IMR-90 (cell line): ENCODE results near the gene KRT82.

Source experiments
- BHLHE40 ChIP-seq: fragments of 150-350 bp; IDR thresholded peaks from 2 replicates; pipeline ENCODE4 v1.6.1; 2016; ENCODE audit warnings: mild to moderate bottlenecking, low read depth, low read length
- CEBPB ChIP-seq: IDR thresholded peaks from 2 replicates; pipeline ENCODE4 v1.6.1; 2012; ENCODE audit warnings: low read depth, low read length, improper control_type of control experiment
- CHD1 ChIP-seq: IDR thresholded peaks from 2 replicates; pipeline ENCODE4 v1.6.1; 2012; ENCODE audit warnings: low read depth, low read length, improper control_type of control experiment
- MAFK ChIP-seq: IDR thresholded peaks from 2 replicates; pipeline ENCODE4 v1.6.1; 2012; ENCODE audit warnings: low read depth, low read length, improper control_type of control experiment
- MAZ ChIP-seq: IDR thresholded peaks from 2 replicates; pipeline ENCODE4 v1.6.1; 2012; ENCODE audit warnings: low read depth, mild to moderate bottlenecking, low read length, improper control_type of control experiment, moderate library complexity, borderline replicate concordance
- MXI1 ChIP-seq: IDR thresholded peaks from 2 replicates; pipeline ENCODE4 v1.6.1; 2012; ENCODE audit warnings: low read depth, mild to moderate bottlenecking, low read length, moderate library complexity, borderline replicate concordance
- POLR2A ChIP-seq: IDR thresholded peaks from 2 replicates; pipeline ENCODE4 v1.6.1; 2012; ENCODE audit warnings: mild to moderate bottlenecking, low read depth, low read length
- RAD21 ChIP-seq: IDR thresholded peaks from 2 replicates; pipeline ENCODE4 v1.6.1; 2012; ENCODE audit warnings: low read length, improper control_type of control experiment
- RFX5 ChIP-seq: IDR thresholded peaks from 2 replicates; pipeline ENCODE4 v1.8.0; 2012; ENCODE audit warnings: low read depth, mild to moderate bottlenecking, low read length, moderate library complexity
- SMC3 ChIP-seq: fragments of 150-350 bp; IDR thresholded peaks from 2 replicates; pipeline ENCODE4 v1.6.1; 2016; ENCODE audit warnings: low read depth, mild to moderate bottlenecking, antibody characterized with exemption, low read length, moderate library complexity
- TF ChIP-seq, protein P1 (sequence below): conservative IDR thresholded peaks from 2 replicates; pipeline ENCODE4 v1.5.1; 2012; ENCODE audit warnings: mild to moderate bottlenecking, low read depth, low read length, improper control_type of control experiment
- TF ChIP-seq, protein P2 (sequence below): fragments of 150-350 bp; IDR thresholded peaks from 2 replicates; pipeline ENCODE4 v1.6.1; 2017; ENCODE audit warnings: mild to moderate bottlenecking, antibody characterized with exemption, low read length, low read depth
- TF ChIP-seq, protein P3 (sequence below): fragments of 150-350 bp; IDR thresholded peaks from 2 replicates; pipeline ENCODE4 v1.6.1; 2016; ENCODE audit warnings: low read depth, mild to moderate bottlenecking, low read length, moderate library complexity, borderline replicate concordance

DNA sequence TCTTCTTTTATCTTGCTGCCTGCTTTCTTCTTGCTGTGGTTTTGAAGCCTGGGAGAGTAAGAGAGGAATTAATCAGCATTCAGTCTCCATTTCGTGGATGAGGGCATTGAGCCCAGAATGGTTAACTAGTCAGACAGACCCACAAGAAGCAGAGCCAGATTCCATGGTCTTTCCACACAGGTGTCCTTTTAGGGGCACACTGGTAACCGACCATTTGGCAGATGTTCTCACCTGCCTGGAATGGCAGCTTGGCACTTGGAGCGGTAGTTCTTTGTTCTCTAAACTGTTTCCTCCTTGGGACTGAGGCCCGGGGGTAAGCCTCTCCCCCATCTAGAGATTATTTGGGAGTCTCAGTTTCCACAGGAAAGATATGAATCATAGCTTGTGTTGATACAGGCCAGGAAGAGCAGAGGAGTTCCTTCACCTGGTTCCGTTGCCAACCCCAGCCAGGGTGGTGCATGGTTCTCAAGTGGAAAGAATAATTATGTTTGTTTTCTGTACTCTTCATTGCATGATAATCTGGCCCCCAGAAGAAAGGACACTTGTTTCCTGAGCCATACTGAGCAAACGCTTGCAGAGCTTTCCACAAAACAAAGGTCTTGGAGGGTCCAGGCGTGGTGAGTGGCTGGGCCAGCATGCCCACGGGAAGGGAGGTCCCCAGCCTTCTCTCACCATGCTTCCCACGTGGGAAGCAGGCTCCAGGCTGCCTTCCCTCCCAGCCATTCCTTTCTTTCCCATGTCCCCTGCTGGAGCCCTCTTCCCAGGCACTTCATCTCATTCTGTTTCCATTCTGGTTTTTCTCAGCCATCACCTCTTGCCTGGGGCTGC lies 30.1 kb upstream of the KRT82 start:
- TF ChIP-seq MXI1 (no peak), BHLHE40 (no peak), RAD21 (no peak), POLR2A (no peak), MAZ (no peak), MAFK (no peak), CEBPB (no peak), RFX5 (no peak), CHD1 (no peak), SMC3 (no peak)
- TF ChIP-seq, protein P1, sequence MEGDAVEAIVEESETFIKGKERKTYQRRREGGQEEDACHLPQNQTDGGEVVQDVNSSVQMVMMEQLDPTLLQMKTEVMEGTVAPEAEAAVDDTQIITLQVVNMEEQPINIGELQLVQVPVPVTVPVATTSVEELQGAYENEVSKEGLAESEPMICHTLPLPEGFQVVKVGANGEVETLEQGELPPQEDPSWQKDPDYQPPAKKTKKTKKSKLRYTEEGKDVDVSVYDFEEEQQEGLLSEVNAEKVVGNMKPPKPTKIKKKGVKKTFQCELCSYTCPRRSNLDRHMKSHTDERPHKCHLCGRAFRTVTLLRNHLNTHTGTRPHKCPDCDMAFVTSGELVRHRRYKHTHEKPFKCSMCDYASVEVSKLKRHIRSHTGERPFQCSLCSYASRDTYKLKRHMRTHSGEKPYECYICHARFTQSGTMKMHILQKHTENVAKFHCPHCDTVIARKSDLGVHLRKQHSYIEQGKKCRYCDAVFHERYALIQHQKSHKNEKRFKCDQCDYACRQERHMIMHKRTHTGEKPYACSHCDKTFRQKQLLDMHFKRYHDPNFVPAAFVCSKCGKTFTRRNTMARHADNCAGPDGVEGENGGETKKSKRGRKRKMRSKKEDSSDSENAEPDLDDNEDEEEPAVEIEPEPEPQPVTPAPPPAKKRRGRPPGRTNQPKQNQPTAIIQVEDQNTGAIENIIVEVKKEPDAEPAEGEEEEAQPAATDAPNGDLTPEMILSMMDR: no peak
- TF ChIP-seq, protein P2, sequence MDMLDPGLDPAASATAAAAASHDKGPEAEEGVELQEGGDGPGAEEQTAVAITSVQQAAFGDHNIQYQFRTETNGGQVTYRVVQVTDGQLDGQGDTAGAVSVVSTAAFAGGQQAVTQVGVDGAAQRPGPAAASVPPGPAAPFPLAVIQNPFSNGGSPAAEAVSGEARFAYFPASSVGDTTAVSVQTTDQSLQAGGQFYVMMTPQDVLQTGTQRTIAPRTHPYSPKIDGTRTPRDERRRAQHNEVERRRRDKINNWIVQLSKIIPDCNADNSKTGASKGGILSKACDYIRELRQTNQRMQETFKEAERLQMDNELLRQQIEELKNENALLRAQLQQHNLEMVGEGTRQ: no peak
- TF ChIP-seq, protein P3, sequence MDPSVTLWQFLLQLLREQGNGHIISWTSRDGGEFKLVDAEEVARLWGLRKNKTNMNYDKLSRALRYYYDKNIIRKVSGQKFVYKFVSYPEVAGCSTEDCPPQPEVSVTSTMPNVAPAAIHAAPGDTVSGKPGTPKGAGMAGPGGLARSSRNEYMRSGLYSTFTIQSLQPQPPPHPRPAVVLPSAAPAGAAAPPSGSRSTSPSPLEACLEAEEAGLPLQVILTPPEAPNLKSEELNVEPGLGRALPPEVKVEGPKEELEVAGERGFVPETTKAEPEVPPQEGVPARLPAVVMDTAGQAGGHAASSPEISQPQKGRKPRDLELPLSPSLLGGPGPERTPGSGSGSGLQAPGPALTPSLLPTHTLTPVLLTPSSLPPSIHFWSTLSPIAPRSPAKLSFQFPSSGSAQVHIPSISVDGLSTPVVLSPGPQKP: no peak
